Glomerular visceral epithelial cell (primary cell): ENCODE results near the gene TOB2.

ENCODE experiments used
- DNase-seq: peaks from one replicate; pipeline ENCODE4 v3.0.0-alpha.2; 2016; ENCODE audit errors: extremely low spot score

Gene TOB2, protein sequence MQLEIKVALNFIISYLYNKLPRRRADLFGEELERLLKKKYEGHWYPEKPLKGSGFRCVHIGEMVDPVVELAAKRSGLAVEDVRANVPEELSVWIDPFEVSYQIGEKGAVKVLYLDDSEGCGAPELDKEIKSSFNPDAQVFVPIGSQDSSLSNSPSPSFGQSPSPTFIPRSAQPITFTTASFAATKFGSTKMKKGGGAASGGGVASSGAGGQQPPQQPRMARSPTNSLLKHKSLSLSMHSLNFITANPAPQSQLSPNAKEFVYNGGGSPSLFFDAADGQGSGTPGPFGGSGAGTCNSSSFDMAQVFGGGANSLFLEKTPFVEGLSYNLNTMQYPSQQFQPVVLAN

DNA sequence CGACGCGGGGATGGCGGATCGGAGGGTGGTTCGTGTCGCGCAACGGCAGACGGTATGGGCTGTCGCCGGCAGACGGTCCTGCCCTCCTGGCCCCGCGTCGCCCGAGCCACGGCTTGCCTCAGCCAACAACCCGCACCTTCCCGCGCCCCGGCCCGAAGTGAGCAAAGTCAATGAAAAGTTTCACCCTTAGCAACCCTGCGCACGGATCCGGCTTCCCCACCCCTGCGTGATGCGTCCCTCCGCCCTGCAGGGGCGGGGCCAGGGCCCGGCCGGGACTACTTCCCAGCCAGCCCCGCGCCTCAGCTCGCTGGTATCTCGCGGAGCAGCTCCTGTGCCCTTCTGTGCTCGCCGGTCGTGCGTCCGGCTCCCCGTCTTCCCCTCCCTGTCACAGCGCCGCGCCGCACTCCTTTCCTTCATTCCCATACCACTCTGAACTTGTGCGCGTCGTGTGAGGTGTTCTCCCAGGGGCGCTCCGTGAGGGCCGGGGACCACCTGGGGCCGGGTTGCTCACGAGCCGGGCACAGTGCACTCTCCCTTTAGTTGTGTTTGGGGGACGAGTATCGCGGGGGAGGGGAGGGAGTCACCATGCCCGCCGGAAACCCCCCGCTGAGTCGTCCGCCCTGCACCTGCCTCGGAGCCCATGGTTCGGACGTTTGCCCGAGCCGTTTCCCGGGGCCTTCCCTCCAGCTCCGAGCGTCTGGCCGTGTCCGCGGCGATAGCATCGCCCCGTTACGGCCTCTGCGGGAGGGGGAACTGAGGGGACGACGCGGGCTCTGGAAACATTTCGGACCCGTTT lies at the start of gene TOB2:
Gene TOB2 (minus strand): TSS at position 163 of the 796 bp plus-strand sequence. CDS start 9,456 bp downstream, outside the sequence.
- peak; percentile 94 for DNase-seq

DNA sequence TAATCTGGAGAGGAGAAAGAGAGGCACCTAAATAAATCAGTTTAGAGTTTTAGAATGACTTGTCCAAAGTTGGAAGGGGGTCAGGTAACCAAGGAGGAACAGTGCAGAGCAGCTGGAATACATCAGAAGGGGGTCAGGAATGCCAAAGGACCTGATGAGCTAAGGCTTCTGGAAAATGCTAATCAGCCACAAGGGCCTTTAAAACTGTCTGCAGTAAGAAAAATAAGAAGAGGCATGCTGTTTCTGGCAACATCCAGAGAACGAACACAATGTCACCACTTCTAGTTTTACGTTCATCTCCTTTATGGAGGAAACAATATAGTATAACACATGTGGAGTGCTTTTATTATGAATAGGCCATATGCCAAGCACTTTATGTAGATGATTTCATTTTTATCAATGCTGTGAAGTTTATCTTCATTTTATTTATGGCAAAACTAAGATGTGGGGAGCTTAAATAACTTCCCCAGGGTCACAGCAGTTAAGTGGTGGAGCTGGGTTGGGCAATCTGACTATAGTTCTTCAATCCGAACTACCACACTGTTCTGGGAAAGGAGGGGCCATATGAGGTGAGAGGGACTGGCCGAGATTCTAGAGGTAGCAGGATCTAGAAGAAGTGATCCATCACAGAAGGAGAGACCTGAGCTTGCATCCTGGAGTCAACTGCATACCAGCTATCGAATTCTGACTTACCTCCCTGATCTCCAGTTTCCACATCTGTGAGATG lies 44.9 kb upstream of the TOB2 start:
- no peak for DNase-seq

DNA sequence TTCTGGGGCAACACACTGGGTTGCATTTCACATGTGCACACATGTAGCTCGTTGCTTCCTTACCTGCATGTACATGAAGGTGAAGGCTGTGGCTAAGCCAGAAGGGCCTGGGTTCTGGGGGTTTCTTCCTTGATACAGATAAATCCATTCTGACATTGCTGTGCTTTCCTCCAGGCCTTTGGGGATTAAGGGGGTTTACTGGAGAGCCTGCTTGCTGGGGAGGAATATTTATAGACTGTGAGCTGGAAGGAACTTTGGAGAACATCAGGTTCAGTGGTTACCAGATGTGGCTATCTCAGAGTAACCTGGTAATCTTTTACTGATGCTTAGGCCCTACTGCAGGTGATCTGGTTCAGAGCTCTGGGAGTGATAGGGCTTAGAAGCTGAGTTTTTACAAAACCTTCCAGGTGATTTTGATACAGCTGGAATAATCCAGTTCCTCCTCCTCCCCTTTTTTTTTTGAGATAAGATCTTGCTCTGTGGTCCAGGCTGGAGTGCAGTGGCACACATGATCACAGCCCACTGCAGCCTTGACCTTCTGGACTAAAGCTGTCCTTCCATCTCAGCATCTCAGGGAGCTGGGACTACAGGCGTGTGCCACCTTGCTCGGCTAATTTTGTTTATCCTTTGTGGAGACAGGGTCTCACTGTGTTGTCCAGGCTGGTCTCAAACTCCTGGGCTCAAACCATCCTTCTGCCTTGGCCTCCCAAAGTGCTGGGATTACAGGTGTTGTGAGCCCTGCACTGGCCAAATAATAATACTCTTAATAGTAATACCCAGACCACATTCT lies 42.2 kb upstream of the TOB2 start:
- DNase-seq = no peak

DNA sequence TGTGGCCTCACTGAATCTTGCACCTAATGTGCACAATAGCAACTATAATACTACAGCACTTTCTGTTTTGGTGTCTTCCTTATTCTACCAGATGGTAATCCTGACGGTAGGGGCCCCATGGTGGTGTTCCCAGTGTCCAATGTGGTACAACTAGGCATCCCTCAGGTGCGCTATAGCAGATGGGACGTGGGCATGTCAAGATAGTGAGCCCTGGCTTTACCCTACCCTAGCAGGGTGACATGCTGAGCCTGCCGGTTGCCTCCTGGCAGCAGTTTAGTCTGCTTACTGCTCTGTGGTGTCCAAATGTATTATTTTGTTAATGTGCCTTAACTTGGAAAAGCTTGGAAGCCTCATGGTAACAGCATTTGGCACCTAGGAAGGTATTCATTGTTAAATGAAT lies 41.5 kb upstream of the TOB2 start:
- DNase-seq = no peak

DNA sequence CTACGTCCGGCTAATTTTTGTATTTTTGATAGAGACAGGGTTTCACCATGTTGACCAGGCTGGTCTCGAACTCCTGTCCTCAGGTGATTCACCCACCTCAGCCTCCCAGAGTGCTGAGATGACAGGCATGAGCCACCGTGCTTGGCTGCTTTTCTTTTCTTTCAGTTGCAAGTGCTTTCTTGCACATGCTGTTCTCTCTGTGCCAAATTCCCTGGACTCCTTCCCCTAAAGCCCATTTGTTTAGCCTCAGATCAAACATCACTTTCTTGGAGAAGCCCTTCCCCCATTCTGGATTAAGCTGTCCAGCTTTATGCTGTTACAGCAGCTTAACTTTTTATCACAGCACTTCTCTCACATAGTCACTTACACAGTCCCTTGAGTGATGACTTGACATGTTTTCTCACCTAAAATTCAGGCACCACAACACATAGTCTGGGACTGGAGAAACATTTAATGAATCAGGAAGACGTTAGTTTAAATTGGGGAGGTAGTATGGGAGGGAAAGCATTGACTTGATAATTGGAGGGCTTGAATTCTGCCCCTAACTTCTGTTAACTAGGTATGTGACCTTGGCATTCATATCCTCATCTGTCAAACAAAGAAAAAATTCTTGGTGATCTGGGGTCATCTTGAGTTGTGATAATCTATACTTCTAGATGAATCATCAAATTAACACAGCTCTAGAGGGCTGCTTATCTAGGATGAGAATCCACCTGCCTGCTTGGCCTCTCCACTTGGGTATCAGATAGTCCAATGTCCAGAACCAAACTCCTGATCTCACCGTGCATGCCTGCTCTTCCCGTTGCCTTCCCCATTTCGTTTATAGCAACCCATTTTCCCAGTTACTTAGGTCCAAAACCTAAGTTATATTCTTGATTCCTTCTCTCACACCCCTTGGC lies 40.7 kb upstream of the TOB2 start:
- DNase-seq = no peak

DNA sequence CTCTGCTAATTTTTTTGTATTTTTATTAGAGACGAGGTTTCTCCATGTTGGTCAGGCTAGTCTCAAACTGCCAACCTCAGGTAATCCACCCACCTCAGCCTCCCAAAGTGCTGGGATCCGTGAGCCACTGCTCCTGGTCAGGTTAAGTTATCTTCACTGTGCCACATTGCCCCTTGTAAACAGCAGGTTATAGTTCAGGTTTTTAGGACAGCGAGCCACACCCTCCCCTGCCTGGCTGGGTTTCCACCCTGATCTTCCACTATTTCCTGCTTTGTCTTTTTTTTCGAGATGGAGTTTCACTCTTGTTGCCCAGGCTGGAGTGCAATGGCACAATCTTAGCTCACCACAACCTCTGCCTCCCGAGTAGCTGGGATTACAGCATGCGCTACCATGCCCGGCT lies 38.4 kb upstream of the TOB2 start:
- DNase-seq = no peak

DNA sequence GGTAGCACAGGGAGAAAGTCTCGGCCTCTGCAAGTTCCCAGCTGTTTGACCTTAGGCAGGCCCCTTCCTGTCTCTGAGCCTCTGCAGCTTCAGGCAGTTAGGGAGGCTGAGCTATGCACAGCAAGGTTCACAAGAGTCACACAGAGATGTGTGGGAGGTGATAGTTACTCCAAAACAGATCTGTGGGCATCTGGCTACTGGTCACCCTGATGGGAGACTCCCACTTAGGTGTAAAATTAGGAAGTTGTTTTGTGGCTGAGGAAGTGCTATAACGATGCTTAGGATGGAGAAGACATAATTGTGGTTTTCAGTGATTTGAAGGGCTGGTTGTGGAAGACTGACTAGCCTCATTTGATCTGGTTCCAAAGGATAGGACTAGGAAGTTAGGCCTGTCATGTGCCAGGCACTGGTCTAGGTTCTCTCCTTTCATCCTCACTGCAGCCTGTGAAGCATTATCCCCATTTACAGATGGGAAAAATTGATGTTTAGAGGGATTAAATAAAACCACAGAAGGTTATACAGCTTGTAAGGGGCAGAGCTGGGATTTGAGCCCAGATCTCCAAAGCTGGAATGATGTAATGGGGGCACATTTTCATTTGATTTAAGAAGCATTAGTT lies 35.8 kb upstream of the TOB2 start:
- peak; percentile 39 for DNase-seq

DNA sequence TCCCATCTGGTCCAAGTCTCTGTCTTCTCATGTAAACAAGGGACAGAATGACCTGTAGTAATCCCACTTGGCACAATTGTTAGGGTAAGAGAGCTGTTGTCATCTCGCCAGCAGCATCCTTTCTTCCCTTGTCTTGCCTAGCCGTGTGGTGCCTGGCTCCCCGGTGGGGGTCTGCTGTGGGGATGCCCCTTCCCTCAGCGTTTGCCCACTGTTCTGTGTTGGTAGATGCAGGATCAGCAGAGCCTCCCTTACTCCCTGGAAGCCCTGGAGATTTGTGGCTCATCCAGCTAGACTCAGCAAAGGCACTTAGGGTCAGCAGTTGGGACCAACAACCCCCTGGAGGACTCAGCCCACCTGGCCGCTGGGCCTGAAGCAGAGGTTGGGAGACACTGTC lies 35.3 kb upstream of the TOB2 start:
- no peak for DNase-seq

DNA sequence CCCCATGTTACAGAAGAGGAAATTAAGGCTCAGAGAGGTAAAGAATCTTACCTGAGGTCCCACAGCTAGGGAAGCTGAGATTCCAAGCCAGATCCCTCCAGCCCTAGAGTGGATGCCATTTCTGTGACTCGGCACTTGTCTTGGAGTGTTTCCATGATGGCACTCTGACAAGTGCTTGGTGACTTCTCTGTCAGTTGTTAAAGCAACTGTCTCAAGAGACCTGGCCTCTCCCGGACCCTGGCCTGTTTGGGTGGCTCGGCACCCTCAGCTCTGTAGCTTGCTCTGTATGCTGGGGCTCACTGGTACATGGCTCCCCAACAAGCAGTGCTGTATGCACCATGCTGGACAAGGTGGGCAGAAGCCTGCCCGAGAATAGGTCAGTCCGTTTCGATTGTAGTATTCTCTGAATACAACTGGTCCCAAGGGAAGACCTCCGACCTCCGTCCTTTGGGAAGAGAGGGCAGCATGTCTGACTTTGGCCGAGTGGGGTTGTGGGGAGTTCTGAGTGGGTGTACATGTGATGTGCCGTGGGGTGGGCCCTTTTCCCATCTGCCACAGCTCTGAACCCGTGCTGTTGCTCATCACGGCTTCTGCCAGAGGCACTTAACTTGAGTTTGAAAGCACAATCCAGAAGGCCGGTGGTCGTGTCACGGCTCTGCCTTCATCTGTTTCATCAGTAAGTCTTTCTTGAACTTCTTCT lies 34.7 kb upstream of the TOB2 start:
- no peak for DNase-seq

DNA sequence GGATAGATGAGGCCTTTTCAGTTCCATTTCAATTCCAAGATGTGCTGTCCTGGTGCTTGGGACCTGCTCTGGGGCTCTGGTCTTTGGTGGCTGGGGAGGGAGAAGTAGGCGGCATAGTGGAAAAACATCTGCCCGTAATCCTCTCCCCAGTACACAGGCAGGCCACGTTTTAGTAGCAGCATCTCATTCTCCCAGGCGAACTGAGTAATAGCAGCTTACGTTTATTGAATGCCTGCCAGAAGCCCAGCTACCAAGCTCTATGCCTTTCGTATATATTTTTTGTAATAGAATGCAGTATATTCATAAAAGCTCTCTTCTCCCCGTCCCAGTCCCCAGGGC lies 33.8 kb upstream of the TOB2 start:
- DNase-seq = no peak

DNA sequence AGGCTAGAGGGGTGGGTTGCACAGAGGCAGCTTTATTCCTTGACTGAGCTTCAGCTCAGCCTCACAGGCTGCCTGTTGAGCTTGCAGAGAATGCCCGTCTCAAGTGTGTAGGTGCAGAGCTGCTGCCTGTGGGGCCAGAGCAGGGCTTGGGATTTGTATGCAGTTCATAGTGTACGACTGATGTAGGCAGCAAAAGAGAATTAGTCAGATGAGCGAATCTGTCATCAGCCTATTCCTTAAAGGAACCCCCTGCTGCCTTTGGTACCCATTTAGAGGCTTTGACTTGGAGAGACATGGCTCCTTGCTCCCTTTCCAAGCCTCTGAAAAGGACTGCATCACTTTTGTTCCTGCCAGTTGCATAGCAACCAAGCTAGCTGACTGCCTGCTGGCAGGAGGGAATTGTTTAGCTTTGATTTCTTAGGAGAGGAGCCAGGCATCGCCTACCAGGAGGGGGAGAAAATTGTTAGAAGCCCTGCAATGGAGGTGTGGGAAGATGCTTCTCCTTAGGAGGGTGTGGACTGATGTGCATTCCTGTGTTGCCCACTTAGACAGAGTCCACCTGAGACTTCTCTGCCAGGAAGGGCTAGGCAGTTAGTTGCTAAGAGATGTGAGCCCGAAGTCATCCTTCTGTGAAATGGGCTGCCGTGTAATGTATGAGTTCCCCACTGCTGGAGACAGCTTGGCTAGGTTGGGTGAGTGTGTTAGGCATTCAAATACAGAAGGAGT lies 33.2 kb upstream of the TOB2 start:
- peak; percentile 6 for DNase-seq

DNA sequence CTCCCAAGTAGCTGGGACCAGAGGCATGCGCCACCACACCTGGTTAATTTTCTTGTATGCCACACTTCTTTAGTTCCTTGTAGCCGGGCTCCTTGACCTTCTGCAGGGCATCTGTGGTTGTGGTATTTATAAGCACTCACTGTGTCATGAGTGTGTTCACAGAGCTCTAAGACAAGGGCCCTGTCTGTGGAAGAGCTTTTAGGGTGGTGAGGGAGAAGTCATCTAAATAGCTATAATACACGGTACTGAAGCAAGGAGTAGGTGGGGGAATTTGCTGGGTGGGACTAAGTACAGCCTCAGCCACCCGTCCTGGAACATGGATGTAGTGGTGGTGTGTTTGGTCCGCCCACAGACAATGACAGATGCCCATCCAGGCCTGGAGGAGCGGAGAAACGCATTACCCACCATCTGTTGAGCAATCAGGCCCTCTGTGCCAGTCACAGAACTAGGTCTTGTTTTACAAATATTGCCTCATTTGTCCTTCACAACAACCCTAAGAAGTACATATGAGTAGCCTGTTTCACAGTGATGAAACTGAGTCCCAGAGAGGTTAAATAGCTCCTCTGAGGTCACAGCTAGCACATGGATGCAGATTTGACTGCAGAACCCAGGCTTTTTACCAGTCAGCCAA lies 32.4 kb upstream of the TOB2 start:
- DNase-seq = no peak

DNA sequence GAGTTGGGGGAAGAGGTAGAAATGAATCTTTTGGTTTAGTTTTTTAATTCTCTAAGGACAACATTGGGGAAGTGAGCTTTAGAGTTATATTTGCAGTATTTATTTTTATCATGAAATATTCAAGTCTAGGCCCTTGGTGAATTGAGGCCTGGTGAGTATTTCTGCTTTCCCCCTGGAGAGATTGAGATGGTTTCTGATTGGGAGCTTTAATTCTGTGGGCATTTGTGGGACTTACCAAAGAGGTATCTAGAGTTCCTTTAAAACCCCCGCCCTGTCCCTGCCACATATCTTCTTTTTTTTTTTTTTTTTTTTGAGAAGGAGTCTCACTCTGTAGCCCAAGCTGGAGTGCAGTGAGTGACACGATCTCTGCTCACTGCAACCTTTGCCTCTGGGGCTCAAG lies 31.9 kb upstream of the TOB2 start:
- DNase-seq = no peak

DNA sequence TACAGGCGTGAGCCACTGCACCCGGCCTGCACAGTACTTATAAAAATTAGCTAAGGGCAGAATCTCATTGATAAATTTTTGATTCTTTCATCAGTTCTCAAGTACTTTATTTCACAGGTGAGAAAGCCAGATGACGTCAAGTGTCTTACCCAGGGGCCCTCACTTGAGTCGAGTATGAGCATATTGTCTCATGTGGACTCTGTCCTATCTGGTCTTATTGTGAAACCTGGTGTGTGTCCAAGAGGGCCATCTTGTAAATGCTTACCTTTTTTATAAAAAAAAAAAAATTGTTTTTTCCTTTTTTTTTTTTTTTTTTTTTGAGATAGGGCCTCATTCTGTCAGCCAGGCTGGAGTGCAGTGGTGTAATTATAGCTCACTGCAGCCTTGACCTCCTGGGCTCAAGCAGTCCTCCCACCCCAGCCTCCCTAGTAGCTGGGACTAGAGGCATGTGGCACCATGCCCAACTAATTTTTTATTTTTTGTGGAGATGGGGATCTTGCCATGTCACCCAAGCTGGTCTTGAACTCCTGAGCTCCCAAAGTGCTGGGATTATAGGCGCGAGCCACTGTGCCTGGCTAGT lies 28.4 kb upstream of the TOB2 start:
- no peak for DNase-seq

DNA sequence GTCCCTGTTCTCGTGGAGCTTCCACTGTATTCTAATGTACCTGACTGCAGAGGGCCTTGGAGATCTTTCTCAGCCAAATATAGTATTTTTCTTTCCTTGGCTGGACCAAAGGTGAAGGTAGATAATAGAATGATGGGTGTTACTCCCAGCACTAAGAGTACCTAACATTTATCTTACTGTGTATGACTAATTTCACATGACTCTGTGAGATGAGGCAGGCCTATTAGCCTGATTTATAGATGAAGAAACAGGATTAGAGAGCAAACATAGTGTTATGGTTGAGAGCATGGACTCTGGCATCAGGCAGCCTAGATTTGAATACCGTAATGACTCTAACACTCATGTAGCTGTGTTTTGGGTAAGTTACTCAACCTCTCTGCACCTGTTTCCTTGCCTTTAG lies 25.0 kb upstream of the TOB2 start:
- no peak for DNase-seq

DNA sequence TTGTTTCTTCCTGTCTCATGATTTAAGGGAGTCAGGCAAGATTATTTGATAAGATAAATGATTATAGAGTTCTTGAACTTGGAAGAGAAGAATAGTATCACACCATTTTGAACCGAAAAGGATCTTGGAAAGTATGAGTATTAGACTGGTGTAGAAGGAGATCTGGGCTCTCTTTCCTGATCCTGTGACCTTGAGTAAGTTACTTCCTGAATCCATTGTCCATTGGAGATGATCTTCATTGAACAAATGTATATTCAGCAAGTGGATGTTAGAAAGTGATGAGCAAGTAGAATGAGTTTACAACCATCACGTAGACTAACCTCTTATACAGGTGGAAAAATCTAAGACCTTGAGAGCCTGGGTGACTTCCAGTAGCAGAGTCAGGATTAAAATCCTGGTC lies 24.3 kb upstream of the TOB2 start:
- DNase-seq = no peak

DNA sequence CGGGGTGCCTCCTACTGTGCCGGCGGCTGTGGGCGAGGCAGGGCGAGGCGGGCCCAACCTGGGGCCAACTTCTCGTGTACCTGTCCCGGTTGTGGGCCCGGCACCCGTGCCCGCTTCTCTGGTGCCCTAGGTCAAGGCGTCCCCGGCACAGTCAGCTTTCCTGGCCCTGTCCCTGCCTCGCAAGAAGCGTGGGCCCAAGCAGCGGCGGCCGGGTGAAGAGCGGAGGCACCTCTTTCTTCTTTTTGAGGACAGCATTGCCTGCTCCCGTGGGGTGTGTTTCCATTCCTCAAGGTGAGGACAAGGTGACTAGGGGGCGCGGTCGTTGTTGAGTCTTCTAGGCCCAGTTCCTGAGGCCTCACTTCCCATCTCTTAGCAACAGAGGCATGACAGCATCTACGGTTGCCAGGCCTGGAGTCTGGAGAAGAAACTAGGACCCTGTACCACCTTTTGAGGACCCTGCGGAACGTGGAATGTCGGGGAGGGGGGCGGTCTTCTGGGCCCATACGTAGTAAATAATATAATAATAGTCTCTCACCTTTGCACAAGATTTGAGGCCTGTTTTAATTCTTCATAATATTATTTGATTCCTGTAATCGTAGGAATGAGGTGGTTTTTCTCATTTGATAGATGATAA lies 22.7 kb upstream of the TOB2 start:
- DNase-seq = peak; percentile 9
